Stimulated activated CD4-positive, alpha-beta T cell treated with anti-CD3 and anti-CD28 coated beads, Interleukin-12 subunit alpha, Interleukin-12 subunit beta, amount 100 ng/mL, for 24 hours (primary cell): ENCODE measurements around the gene MBOAT7.
"Not testable (repeated sequence)": the region's sequence is repeated elsewhere in the genome, so short reads cannot be mapped to it uniquely, and the experiment has no call there.

ENCODE experiments used
- DNase-seq, 2 experiments: peaks; one replicate each; pipeline ENCODE4 v3.0.0-alpha.2; 2020; ENCODE audit warnings: low read depth in 2 of 2

The MBOAT7 gene

GRCh38 chr19:54188215-54188871 lies 1.0 kb downstream of the MBOAT7 start:
- DNase-seq = peak in 1 of 2 experiments; percentile 60

- no peak for DNase-seq
These were observed 2.4 kb downstream of the MBOAT7 start for GRCh38 chr19:54186934-54187381.

- no peak for DNase-seq
These were observed 3.0 kb downstream of the MBOAT7 start for GRCh38 chr19:54186351-54186750.

GRCh38 chr19:54183431-54183830 lies 5.9 kb downstream of the MBOAT7 start:
- no peak for DNase-seq

GRCh38 chr19:54181894-54182293 lies 7.5 kb downstream of the MBOAT7 start:
- DNase-seq = not testable (repeated sequence)

GRCh38 chr19:54180691-54181091 lies 8.7 kb downstream of the MBOAT7 start:
- DNase-seq = no peak

- DNase-seq = no peak
These were observed 9.4 kb downstream of the MBOAT7 start for GRCh38 chr19:54179921-54180461.

GRCh38 chr19:54179262-54179852 lies 10.0 kb downstream of the MBOAT7 start:
- no peak for DNase-seq

- DNase-seq = no peak
These were observed 10.7 kb downstream of the MBOAT7 start for GRCh38 chr19:54178581-54179261.

GRCh38 chr19:54173951-54174834 lies 15.2 kb downstream of the MBOAT7 start:
- DNase-seq = no peak

- DNase-seq = no peak
These were observed 16.1 kb downstream of the MBOAT7 start for GRCh38 chr19:54173359-54173699.

GRCh38 chr19:54172471-54173358 lies 16.7 kb downstream of the MBOAT7 start, which contains the start of gene TMC4:
TSS of gene TMC4 (minus strand) at chr19:54173160. CDS start at chr19:54173117, 43 bp downstream.
- no peak for DNase-seq

GRCh38 chr19:54171736-54172431 lies 17.5 kb downstream of the MBOAT7 start:
- DNase-seq = not testable (repeated sequence)

- no peak for DNase-seq
These were observed 20.1 kb downstream of the MBOAT7 start for GRCh38 chr19:54169149-54169740.

- DNase-seq = peak; percentile 76 to 96
These were observed 21.0 kb downstream of the MBOAT7 start for GRCh38 chr19:54168174-54168917.

- no peak for DNase-seq
These were observed 24.2 kb downstream of the MBOAT7 start for GRCh38 chr19:54165222-54165621.

- peak in 1 of 2 experiments; percentile 55 for DNase-seq
These were observed 24.9 kb downstream of the MBOAT7 start for GRCh38 chr19:54164369-54165068.

- no peak for DNase-seq
These were observed 26.5 kb downstream of the MBOAT7 start for GRCh38 chr19:54162884-54163283.
